Endothelial cell (in vitro differentiated cells): Measurements from ENCODE around the gene DIPK1C. TPM values are rescaled to one million over a fixed set of nuclear protein-coding genes. Genes with fewer than 3 reads are reported as not detected.

Source experiments
- DNase-seq: peaks from one replicate; pipeline ENCODE4 v3.0.0; 2021; ENCODE audit warnings: low spot score
- H3K27ac Mint-ChIP-seq: one replicate; pipeline ENCODE4 v1.8.0; 2021; ENCODE audit warnings: mixed read lengths, inconsistent platforms; ENCODE audit not compliant: unreplicated experiment
- H3K27me3 Mint-ChIP-seq: one replicate; pipeline ENCODE4 v1.8.0; 2021; ENCODE audit warnings: mild to moderate bottlenecking, moderate library complexity, mixed read lengths, inconsistent platforms; ENCODE audit not compliant: unreplicated experiment
- H3K36me3 Mint-ChIP-seq: one replicate; pipeline ENCODE4 v1.8.0; 2021; ENCODE audit warnings: mild to moderate bottlenecking, low read depth, mixed read lengths, inconsistent platforms; ENCODE audit not compliant: unreplicated experiment
- H3K4me1 Mint-ChIP-seq: one replicate; pipeline ENCODE4 v1.8.0; 2021; ENCODE audit warnings: mild to moderate bottlenecking, mixed read lengths, inconsistent platforms; ENCODE audit not compliant: unreplicated experiment
- H3K4me3 Mint-ChIP-seq: one replicate; pipeline ENCODE4 v1.8.0; 2021; ENCODE audit warnings: mild to moderate bottlenecking, mixed read lengths, inconsistent platforms; ENCODE audit not compliant: unreplicated experiment
- H3K9me3 Mint-ChIP-seq: one replicate; pipeline ENCODE4 v1.8.0; 2021; ENCODE audit warnings: mixed read lengths, inconsistent platforms; ENCODE audit not compliant: unreplicated experiment
- CTCF ChIP-seq: fragments of 200-600 bp; sonication (generic); IDR thresholded peaks from one replicate; pipeline ENCODE4 v1.5.0; 2021; ENCODE audit warnings: antibody characterized with exemption; ENCODE audit not compliant: unreplicated experiment
- total RNA-seq: library from RNA; stranded (reverse); fragmentation: NEBNext Ultra II Directional; extraction: Animal tissue kit (Norgen Biotek cat#: 25700); gene quantifications from one replicate; pipeline ENCODE4 v1.2.1, GENCODE V29; 2021; ENCODE audit not compliant: unreplicated experiment

DIPK1C gene
- total RNA-seq, 1 donor from 2014 or later, result 0.21 TPM

- TF ChIP-seq CTCF, result no peak
- Mint-ChIP-seq H3K27ac (no peak overlapping the region), H3K36me3 (no peaks in the 10 kb centered on the region), H3K4me3 (no peak overlapping the region), H3K27me3 (peaks cover under 1% of the 10 kb centered on the region), H3K4me1 (peaks cover 18% of the 10 kb centered on the region), H3K9me3 (no peaks in the 10 kb centered on the region)
- DNase-seq, result no peak
Measured at GRCh38 chr18:74388227-74388626, 68.9 kb downstream of the DIPK1C start.

GRCh38 chr18:74387383-74387782 lies 69.7 kb downstream of the DIPK1C start:
- Mint-ChIP-seq H3K9me3 (no peaks in the 10 kb centered on the region), H3K27me3 (peaks cover 1% of the 10 kb centered on the region), H3K36me3 (no peaks in the 10 kb centered on the region), H3K4me3 (no peak overlapping the region), H3K4me1 (peaks cover 18% of the 10 kb centered on the region), H3K27ac (no peak overlapping the region)
- DNase-seq, result no peak
- no peak for TF ChIP-seq CTCF

Other genes starting within 250 kb of the DIPK1C start
- gene CYB5A, start 165.3 kb downstream of the DIPK1C start, total RNA-seq, result 119 TPM
- gene C18orf63, start 141.5 kb downstream of the DIPK1C start, total RNA-seq, result not detected
- 113 TPM for gene CNDP2, start 39.1 kb upstream of the DIPK1C start, total RNA-seq
- gene CNDP1, start 77.2 kb upstream of the DIPK1C start, total RNA-seq, result not detected
- 16.8 TPM for gene ZNF407, start 140.6 kb upstream of the DIPK1C start, total RNA-seq